Measurements from ENCODE around the gene RAB14.

- TF ChIP-seq NR2C1 (IDR thresholded peaks at IDR 0.05) (no peak), STAT1 (conservative IDR thresholded peaks at IDR 0.05) (no peak), POLR2AphosphoS2 (IDR thresholded peaks at IDR 0.05; ENCODE audit: low read depth, low read length) (no peak), CTCF (IDR thresholded peaks at IDR 0.05 in 2 of 3, conservative IDR thresholded peaks at IDR 0.05 in 1 of 3; ENCODE audit: control insufficient read depth in 2 of 3, extremely low read depth in 1 of 3, insufficient read depth in 1 of 3, low read depth in 3 of 3, low read length in 3 of 3) (no peak), MYC (IDR thresholded peaks at IDR 0.05; ENCODE audit: insufficient read depth, insufficient read length, insufficient replicate concordance, low read length, severe bottlenecking) (no peak)
These were observed 3.1 kb downstream of the RAB14 start for GRCh38 chr9:121198512-121199042.
